ENCODE results near the gene RAB20.

GRCh38 chr13:110582421-110582954 lies 21.0 kb upstream of the RAB20 start:
- TF ChIP-seq DPF2 (IDR thresholded peaks at IDR 0.05): no peak
- TF ChIP-seq, protein P1, sequence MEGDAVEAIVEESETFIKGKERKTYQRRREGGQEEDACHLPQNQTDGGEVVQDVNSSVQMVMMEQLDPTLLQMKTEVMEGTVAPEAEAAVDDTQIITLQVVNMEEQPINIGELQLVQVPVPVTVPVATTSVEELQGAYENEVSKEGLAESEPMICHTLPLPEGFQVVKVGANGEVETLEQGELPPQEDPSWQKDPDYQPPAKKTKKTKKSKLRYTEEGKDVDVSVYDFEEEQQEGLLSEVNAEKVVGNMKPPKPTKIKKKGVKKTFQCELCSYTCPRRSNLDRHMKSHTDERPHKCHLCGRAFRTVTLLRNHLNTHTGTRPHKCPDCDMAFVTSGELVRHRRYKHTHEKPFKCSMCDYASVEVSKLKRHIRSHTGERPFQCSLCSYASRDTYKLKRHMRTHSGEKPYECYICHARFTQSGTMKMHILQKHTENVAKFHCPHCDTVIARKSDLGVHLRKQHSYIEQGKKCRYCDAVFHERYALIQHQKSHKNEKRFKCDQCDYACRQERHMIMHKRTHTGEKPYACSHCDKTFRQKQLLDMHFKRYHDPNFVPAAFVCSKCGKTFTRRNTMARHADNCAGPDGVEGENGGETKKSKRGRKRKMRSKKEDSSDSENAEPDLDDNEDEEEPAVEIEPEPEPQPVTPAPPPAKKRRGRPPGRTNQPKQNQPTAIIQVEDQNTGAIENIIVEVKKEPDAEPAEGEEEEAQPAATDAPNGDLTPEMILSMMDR (IDR thresholded peaks at IDR 0.05 in 2 of 3, conservative IDR thresholded peaks at IDR 0.05 in 1 of 3; ENCODE audit: control insufficient read depth in 2 of 3, extremely low read depth in 1 of 3, insufficient read depth in 1 of 3, low read depth in 3 of 3, low read length in 3 of 3): no peak
